CD4-positive, alpha-beta T cell (primary cell): ENCODE results near the gene SH3BGRL2. TPM values are rescaled to one million over a fixed set of nuclear protein-coding genes. Genes with fewer than 3 reads are reported as not detected.

Experiments used
- ATAC-seq: fragments of 200-7000 bp; cut with Tn5 transposase; one replicate; pipeline ENCODE4 v1.10.0; 2022; ENCODE audit warnings: mild to moderate bottlenecking; ENCODE audit not compliant: poor library complexity
- CTCF ChIA-PET: fragments of 350-600 bp; sonication (Branson Sonifier 250); formaldehyde crosslinking; loops from one replicate; lab custom pipeline; 2021; ENCODE audit warnings: antibody characterized with exemption, inconsistent platforms; lab: Charles Lee
- POLR2A ChIA-PET: fragments of 350-600 bp; sonication (Branson Sonifier 250); formaldehyde crosslinking; loops from one replicate; lab custom pipeline; 2021; ENCODE audit warnings: antibody characterized with exemption, inconsistent platforms; lab: Charles Lee
- DNase-seq, 14 experiments: peaks; one replicate each; pipeline ENCODE4 v3.0.0-alpha.2; 2013 to 2020; ENCODE audit warnings: mixed read lengths in 2 of 14
- H3K27ac ChIP-seq, 2 donors: one replicate each; pipeline versions ENCODE4 v1.5.1 to v1.7.0; 2013; ENCODE audit warnings: low read length in 2 of 2, low read depth in 1 of 2, mild to moderate bottlenecking in 1 of 2
- H3K27me3 ChIP-seq, 2 experiments: 1 replicate in 1 of 2; 2 replicates in 1 of 2; pipeline versions ENCODE4 v1.6.1 to v1.7.0; 2013; ENCODE audit warnings: low read length in 2 of 2, control low read depth in 1 of 2, mild to moderate bottlenecking in 1 of 2, moderate library complexity in 1 of 2; ENCODE audit not compliant: insufficient read depth in 2 of 2, control insufficient read depth in 1 of 2
- H3K36me3 ChIP-seq: one replicate; pipeline ENCODE4 v1.6.1; 2013; ENCODE audit warnings: low read length, control low read depth; ENCODE audit not compliant: insufficient read depth
- H3K4me1 ChIP-seq: one replicate; pipeline ENCODE4 v1.6.1; 2013; ENCODE audit warnings: low read length, control low read depth; ENCODE audit not compliant: insufficient read depth
- H3K4me3 ChIP-seq: one replicate; pipeline ENCODE4 v1.5.1; 2013; ENCODE audit warnings: mild to moderate bottlenecking, low read length, moderate library complexity
- H3K9me3 ChIP-seq, 2 experiments: 1 replicate in 1 of 2; 2 replicates in 1 of 2; pipeline versions ENCODE4 v1.6.1 to v1.7.0; 2013; ENCODE audit warnings: low read length in 2 of 2, mild to moderate bottlenecking in 2 of 2, control low read depth in 1 of 2, moderate library complexity in 1 of 2; ENCODE audit not compliant: control insufficient read depth in 1 of 2, insufficient read depth in 1 of 2
- H3K27ac Mint-ChIP-seq: one replicate; pipeline ENCODE4 v1.8.0; 2020; ENCODE audit warnings: mixed read lengths
- H3K27me3 Mint-ChIP-seq: one replicate; pipeline ENCODE4 v1.8.0; 2021; ENCODE audit warnings: mixed read lengths
- H3K36me3 Mint-ChIP-seq: one replicate; pipeline ENCODE4 v1.8.0; 2021; ENCODE audit warnings: low read depth, mixed read lengths
- H3K4me1 Mint-ChIP-seq: one replicate; pipeline ENCODE4 v1.8.0; 2021; ENCODE audit warnings: low read depth, mixed read lengths
- H3K4me3 Mint-ChIP-seq: one replicate; pipeline ENCODE4 v1.8.0; 2020; ENCODE audit warnings: mild to moderate bottlenecking, mixed read lengths
- H3K9me3 Mint-ChIP-seq: one replicate; pipeline ENCODE4 v1.8.0; 2020; ENCODE audit warnings: mixed read lengths
- intact Hi-C, 2 experiments: fragments of 100-400 bp; cut with DNase I in 1 of 2; cut with micrococcal nuclease in 1 of 2; formaldehyde crosslinking; loops; one replicate each; pipeline versions ENCODE4 v1.15.1 to v1.9.0; 2023 to 2025; cut with DNase I, micrococcal nuclease
- total RNA-seq, 174 experiments: library from RNA in 2 of 174; stranded (reverse) in 2 of 174; gene quantifications; one replicate each; pipeline ENCODE4 v1.2.3 and lab custom pipeline; 2021 to 2026
- TF ChIP-seq, protein P1 (sequence below): fragments of 200-600 bp; IDR thresholded peaks from one replicate; pipeline ENCODE4 v1.8.0; 2022; ENCODE audit warnings: antibody characterized with exemption, mild to moderate bottlenecking

The SH3BGRL2 gene
- total RNA-seq, 2 experiments from 2014 or later, result 0.25 to 0.38 TPM

DNA sequence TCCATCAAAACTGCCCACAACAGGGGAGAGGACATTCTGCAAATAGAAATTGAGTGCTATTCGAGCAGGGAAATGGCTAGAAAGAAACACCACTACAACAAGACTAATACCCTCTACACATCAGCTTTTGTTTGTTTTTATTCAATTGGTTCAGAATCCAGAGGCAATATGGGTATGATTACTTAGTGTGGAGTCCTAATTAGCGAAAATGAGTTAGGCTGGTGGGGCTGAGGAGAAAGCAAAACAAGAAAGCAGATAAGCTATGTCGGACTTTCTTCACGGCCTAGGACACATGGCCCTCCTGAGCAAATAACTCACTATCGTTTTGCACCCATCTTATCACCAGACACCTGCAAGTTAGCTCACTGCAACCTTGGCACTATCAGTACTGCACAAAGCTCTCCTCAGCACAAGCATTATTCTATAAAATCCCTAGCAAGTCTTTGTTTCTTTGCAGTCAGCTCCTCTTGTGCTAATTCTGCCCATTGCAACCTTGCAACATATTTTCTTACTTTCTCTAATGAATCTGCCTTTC is 31.3 kb upstream of the SH3BGRL2 start:
- H3K4me1 ChIP-seq, result no peaks in the 10 kb centered on the region
- ChIA-PET CTCF (no interaction called here), POLR2A (no interaction called here)
- Mint-ChIP-seq H3K4me1 (no peaks in the 10 kb centered on the region), H3K9me3 (no peaks in the 10 kb centered on the region), H3K36me3 (no peaks in the 10 kb centered on the region), H3K27me3 (no peaks in the 10 kb centered on the region), H3K27ac (no peak overlapping the region), H3K4me3 (no peak overlapping the region)
- H3K9me3 ChIP-seq, result no peaks in the 10 kb centered on the region
- DNase-seq (no peak), ATAC-seq (no peak)
- H3K4me3 ChIP-seq, result no peak overlapping the region
- intact Hi-C loops, result no loop called here
- TF ChIP-seq, protein P1, sequence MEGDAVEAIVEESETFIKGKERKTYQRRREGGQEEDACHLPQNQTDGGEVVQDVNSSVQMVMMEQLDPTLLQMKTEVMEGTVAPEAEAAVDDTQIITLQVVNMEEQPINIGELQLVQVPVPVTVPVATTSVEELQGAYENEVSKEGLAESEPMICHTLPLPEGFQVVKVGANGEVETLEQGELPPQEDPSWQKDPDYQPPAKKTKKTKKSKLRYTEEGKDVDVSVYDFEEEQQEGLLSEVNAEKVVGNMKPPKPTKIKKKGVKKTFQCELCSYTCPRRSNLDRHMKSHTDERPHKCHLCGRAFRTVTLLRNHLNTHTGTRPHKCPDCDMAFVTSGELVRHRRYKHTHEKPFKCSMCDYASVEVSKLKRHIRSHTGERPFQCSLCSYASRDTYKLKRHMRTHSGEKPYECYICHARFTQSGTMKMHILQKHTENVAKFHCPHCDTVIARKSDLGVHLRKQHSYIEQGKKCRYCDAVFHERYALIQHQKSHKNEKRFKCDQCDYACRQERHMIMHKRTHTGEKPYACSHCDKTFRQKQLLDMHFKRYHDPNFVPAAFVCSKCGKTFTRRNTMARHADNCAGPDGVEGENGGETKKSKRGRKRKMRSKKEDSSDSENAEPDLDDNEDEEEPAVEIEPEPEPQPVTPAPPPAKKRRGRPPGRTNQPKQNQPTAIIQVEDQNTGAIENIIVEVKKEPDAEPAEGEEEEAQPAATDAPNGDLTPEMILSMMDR, result no peak
- H3K27ac ChIP-seq, result no peak overlapping the region
- H3K36me3 ChIP-seq, result no peaks in the 10 kb centered on the region
- no peaks in the 10 kb centered on the region for H3K27me3 ChIP-seq

DNA sequence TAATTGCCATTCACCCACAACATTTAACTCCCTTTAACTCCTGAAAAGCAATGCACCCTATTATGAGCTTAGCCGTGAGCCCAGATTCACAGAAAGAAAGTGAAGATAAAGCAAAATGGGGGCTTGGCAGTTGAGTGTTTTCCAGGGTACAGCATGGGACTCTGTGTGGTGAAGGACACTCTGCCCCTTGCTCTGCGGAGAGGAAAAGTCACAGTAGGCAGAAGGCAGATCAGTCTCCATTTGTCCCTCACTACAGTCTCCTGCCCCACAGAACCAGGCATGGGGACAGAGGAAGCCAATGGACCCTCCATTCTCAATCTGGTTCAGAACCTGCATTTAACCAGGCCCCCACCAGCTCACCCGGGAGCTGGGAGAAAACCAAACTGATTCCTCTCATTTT is 30.8 kb upstream of the SH3BGRL2 start:
- H3K36me3 Mint-ChIP-seq, result no peaks in the 10 kb centered on the region
- Histone ChIP-seq H3K4me3 (no peak overlapping the region), H3K4me1 (no peaks in the 10 kb centered on the region), H3K27ac (no peak overlapping the region), H3K27me3 (no peaks in the 10 kb centered on the region), H3K9me3 (no peaks in the 10 kb centered on the region), H3K36me3 (no peaks in the 10 kb centered on the region)
- H3K27ac Mint-ChIP-seq, result no peak overlapping the region
- ChIA-PET POLR2A (no interaction called here), CTCF (no interaction called here)
- no peak for ATAC-seq
- no peaks in the 10 kb centered on the region for H3K9me3 Mint-ChIP-seq
- intact Hi-C loops, result no loop called here
- DNase-seq, result no peak
- no peaks in the 10 kb centered on the region for H3K4me1 Mint-ChIP-seq
- H3K27me3 Mint-ChIP-seq, result no peaks in the 10 kb centered on the region
- TF ChIP-seq, protein P1, result no peak
- H3K4me3 Mint-ChIP-seq, result no peak overlapping the region

DNA sequence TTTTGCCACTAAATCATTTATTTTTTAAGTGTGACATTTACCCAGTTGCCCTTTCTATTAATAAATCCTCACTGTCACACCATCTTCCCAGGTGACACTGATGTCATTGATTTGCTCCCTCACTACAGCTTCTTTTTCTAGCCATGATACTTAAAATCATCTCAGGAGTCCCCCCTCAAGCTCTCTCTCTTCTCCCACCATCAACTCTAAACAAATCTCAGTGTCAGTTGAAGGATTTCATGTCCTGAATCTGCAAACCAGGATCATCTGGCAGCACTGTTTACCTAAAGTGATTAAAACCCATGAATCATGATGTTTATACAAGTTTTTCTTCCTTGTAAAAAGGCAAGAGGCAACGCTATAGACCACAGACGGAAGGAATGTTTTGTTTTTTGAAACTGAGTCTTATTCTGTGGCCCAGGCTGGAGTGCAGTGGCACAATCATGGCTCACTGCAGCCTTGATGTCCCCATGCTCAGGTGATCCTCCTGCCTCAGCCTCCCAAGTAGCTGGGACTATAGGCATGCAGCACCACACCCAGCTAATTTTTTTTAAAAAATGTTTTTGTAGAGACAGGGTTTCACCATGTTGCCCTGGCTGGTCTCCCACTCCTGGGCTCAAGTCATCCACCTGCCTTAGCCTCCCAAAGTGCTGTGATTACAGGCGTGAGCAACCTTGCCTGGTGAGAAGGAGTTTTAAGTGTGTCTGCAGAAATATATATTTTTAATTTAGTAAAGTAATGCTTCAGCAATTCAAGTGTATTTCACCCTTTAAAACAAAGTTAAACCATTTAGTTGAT is 30.1 kb upstream of the SH3BGRL2 start:
- Mint-ChIP-seq H3K36me3 (no peaks in the 10 kb centered on the region), H3K27ac (no peak overlapping the region), H3K4me1 (no peaks in the 10 kb centered on the region), H3K4me3 (no peak overlapping the region), H3K9me3 (no peaks in the 10 kb centered on the region), H3K27me3 (no peaks in the 10 kb centered on the region)
- DNase-seq (no peak), ATAC-seq (no peak)
- no peak overlapping the region for H3K27ac ChIP-seq
- H3K4me1 ChIP-seq, result no peaks in the 10 kb centered on the region
- POLR2A ChIA-PET, result interaction anchor here (1.0 kb wide), 1 partner anchor 30 kb away, joined by 6 read pairs; no protein-coding TSS in a partner anchor
- CTCF ChIA-PET, result interaction anchor here (0.9 kb wide), 1 partner anchor 10 kb away, joined by 3 read pairs; no protein-coding TSS in a partner anchor
- H3K27me3 ChIP-seq, result no peaks in the 10 kb centered on the region
- intact Hi-C loops, result no loop called here
- H3K36me3 ChIP-seq, result no peaks in the 10 kb centered on the region
- no peaks in the 10 kb centered on the region for H3K9me3 ChIP-seq
- no peak overlapping the region for H3K4me3 ChIP-seq
- TF ChIP-seq, protein P1, result no peak
